ENCODE results near the gene CPB2. TPM values are rescaled to one million over a fixed set of nuclear protein-coding genes. Genes with fewer than 3 reads are reported as not detected.
A peak's percentile ranks its signal among the peaks of the same experiment; 100 is the strongest.

CPB2 gene
- total RNA-seq, 1 donor = not detected

DNA sequence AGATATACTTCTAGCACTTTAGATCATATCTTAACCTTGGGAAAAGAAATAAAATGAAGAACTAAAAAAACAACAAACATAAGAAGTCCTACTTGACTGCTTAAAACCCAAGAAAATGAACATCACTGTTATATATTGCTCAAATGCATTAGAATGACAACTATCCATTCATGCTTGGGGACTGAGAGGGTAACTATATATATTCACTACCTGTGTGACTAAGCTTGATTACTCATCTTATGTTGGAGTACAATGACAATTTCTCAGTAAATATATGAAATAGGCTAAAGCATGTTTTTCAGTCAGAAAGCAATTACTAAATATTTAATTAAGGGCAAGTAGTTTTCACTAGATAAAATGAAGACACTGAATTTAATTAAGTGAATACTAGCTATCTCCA lies 92.4 kb downstream of the CPB2 start:
- DNase-seq (ENCODE audit: insufficient read length, low spot score, missing footprints) = no peak
- H3K27ac ChIP-seq (ENCODE audit: low read depth, low read length) = no peak overlapping the region
- no peak overlapping the region for H3K4me3 ChIP-seq (ENCODE audit: insufficient read depth, low read length)
- H3K79me2 ChIP-seq (ENCODE audit: insufficient read depth, low read length) = no peaks in the 10 kb centered on the region
- TF ChIP-seq, protein P1, sequence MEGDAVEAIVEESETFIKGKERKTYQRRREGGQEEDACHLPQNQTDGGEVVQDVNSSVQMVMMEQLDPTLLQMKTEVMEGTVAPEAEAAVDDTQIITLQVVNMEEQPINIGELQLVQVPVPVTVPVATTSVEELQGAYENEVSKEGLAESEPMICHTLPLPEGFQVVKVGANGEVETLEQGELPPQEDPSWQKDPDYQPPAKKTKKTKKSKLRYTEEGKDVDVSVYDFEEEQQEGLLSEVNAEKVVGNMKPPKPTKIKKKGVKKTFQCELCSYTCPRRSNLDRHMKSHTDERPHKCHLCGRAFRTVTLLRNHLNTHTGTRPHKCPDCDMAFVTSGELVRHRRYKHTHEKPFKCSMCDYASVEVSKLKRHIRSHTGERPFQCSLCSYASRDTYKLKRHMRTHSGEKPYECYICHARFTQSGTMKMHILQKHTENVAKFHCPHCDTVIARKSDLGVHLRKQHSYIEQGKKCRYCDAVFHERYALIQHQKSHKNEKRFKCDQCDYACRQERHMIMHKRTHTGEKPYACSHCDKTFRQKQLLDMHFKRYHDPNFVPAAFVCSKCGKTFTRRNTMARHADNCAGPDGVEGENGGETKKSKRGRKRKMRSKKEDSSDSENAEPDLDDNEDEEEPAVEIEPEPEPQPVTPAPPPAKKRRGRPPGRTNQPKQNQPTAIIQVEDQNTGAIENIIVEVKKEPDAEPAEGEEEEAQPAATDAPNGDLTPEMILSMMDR (IDR thresholded peaks at IDR 0.05; ENCODE audit: extremely low read depth, low read depth, low read length) = no peak
- no peak overlapping the region for H3K4me2 ChIP-seq (ENCODE audit: insufficient read depth, low read length)
- H2AFZ ChIP-seq (ENCODE audit: low read length) = no peak overlapping the region
- no peaks in the 10 kb centered on the region for H3K9me3 ChIP-seq (ENCODE audit: low read depth, low read length)
- no peaks in the 10 kb centered on the region for H3K4me1 ChIP-seq (ENCODE audit: insufficient read depth, low read length)
- H3K36me3 ChIP-seq (ENCODE audit: insufficient read depth, low read length) = peaks cover 36% of the 10 kb centered on the region
- no peaks in the 10 kb centered on the region for H3K27me3 ChIP-seq (ENCODE audit: insufficient read depth, low read length)
- H4K20me1 ChIP-seq (ENCODE audit: insufficient read depth, low read length) = no peaks in the 10 kb centered on the region

DNA sequence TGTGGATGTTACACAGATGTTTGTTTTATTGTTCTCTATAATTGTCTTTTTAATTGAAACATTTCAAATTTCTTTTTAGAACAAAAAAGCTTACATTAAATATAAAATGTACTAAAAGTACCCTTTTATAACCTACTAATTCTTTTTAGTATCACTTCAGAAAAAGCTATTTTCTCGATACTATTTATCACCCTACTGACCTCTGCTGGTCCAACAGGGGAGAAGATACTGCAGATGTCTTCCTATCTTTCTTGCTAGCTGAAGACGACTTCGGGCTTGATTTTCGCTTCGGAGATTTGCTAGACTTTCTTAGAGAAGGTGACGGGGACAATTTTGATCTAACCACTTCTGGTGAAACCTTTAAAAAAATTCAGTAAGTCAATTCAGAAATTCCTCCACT lies 94.7 kb downstream of the CPB2 start:
- no peak overlapping the region for H2AFZ ChIP-seq (ENCODE audit: low read length)
- no peak for DNase-seq (ENCODE audit: insufficient read length, low spot score, missing footprints)
- H3K9me3 ChIP-seq (ENCODE audit: low read depth, low read length) = no peaks in the 10 kb centered on the region
- TF ChIP-seq, protein P1 (IDR thresholded peaks at IDR 0.05; ENCODE audit: extremely low read depth, low read depth, low read length) = peak; percentile 45
- no peaks in the 10 kb centered on the region for H4K20me1 ChIP-seq (ENCODE audit: insufficient read depth, low read length)
- peaks cover 36% of the 10 kb centered on the region for H3K36me3 ChIP-seq (ENCODE audit: insufficient read depth, low read length)
- H3K79me2 ChIP-seq (ENCODE audit: insufficient read depth, low read length) = no peaks in the 10 kb centered on the region
- H3K4me1 ChIP-seq (ENCODE audit: insufficient read depth, low read length) = no peaks in the 10 kb centered on the region
- no peak overlapping the region for H3K4me3 ChIP-seq (ENCODE audit: insufficient read depth, low read length)
- H3K27me3 ChIP-seq (ENCODE audit: insufficient read depth, low read length) = no peaks in the 10 kb centered on the region
- no peak overlapping the region for H3K27ac ChIP-seq (ENCODE audit: low read depth, low read length)
- H3K4me2 ChIP-seq (ENCODE audit: insufficient read depth, low read length) = no peak overlapping the region

DNA sequence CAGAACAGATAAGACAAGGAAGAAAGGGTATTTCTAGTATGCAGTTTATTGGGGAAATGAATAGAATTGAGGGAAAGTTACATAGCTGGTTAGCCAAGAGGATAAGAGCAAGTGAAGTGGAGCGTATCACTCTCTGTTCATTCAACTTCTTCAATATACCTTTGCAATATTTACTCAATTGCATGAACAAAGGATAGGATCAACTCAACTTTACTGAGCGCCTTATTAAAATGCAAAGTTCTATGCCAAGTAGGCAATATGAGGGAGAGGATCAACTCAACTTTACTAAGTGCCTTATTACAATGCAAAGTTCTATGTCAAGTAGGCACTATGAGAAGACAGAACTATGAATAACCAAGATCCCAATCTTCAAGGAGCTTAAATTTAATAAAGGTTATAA lies 96.2 kb downstream of the CPB2 start:
- H4K20me1 ChIP-seq (ENCODE audit: insufficient read depth, low read length) = no peaks in the 10 kb centered on the region
- peaks cover 36% of the 10 kb centered on the region for H3K36me3 ChIP-seq (ENCODE audit: insufficient read depth, low read length)
- TF ChIP-seq, protein P1 (IDR thresholded peaks at IDR 0.05; ENCODE audit: extremely low read depth, low read depth, low read length) = no peak
- H3K4me2 ChIP-seq (ENCODE audit: insufficient read depth, low read length) = no peak overlapping the region
- no peaks in the 10 kb centered on the region for H3K9me3 ChIP-seq (ENCODE audit: low read depth, low read length)
- H3K4me1 ChIP-seq (ENCODE audit: insufficient read depth, low read length) = no peaks in the 10 kb centered on the region
- no peak overlapping the region for H3K27ac ChIP-seq (ENCODE audit: low read depth, low read length)
- H2AFZ ChIP-seq (ENCODE audit: low read length) = no peak overlapping the region
- DNase-seq (ENCODE audit: insufficient read length, low spot score, missing footprints) = no peak
- H3K4me3 ChIP-seq (ENCODE audit: insufficient read depth, low read length) = no peak overlapping the region
- H3K79me2 ChIP-seq (ENCODE audit: insufficient read depth, low read length) = no peaks in the 10 kb centered on the region
- H3K27me3 ChIP-seq (ENCODE audit: insufficient read depth, low read length) = no peaks in the 10 kb centered on the region

DNA sequence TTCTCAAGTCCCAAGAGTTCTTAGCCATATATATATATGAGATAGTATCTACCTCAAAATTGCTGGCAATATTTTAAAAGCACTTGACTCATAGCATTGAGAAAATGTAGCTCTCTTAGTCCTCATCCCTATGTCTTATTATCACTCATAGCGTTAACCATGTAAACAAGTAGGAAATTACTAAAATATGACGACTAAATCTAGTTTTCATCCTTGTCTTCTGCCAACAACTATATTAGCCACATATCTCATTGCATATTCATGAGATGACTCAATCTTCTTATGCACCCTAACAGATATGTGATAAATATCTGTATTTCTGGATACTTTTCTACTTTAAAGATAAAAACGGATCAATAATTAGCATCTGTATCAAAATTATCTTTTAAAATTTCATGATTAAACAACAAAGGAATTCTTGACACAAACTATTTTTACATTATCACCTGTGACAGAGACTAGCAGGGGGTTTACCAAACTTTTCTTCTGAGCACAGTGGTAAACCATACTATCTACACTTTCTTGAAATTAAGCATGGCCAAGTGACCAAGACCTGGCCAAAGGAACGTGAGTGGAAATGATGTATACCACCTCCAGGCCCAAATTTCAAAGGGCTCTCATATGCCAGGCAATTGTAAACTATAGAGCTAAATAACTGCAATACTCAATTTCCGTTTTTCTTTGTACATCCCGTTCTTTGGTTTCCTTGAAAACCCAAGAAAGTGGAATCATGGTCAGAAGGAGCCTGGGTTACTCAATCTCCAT lies 98.0 kb downstream of the CPB2 start:
- Histone ChIP-seq H3K36me3 (ENCODE audit: insufficient read depth, low read length) (peaks cover 39% of the 10 kb centered on the region), H3K4me3 (ENCODE audit: insufficient read depth, low read length) (no peak overlapping the region), H4K20me1 (ENCODE audit: insufficient read depth, low read length) (no peaks in the 10 kb centered on the region), H2AFZ (ENCODE audit: low read length) (no peak overlapping the region), H3K9me3 (ENCODE audit: low read depth, low read length) (no peaks in the 10 kb centered on the region), H3K27me3 (ENCODE audit: insufficient read depth, low read length) (no peaks in the 10 kb centered on the region), H3K79me2 (ENCODE audit: insufficient read depth, low read length) (no peaks in the 10 kb centered on the region), H3K4me1 (ENCODE audit: insufficient read depth, low read length) (no peaks in the 10 kb centered on the region), H3K4me2 (ENCODE audit: insufficient read depth, low read length) (no peak overlapping the region), H3K27ac (ENCODE audit: low read depth, low read length) (no peak overlapping the region)
- TF ChIP-seq, protein P1 (IDR thresholded peaks at IDR 0.05; ENCODE audit: extremely low read depth, low read depth, low read length) = no peak
- no peak for DNase-seq (ENCODE audit: insufficient read length, low spot score, missing footprints)

Data from osteoblast (primary cell).